ENCODE data around the gene DAAM1.

- TF ChIP-seq CTCF (conservative IDR thresholded peaks at IDR 0.05; ENCODE audit: low read depth, low read length) (no peak), EZH2 (IDR thresholded peaks at IDR 0.05; ENCODE audit: borderline replicate concordance, low read depth, low read length, poor library complexity, severe bottlenecking) (no peak)
Measured at GRCh38 chr14:59197695-59198262, 9.3 kb downstream of the DAAM1 start.
